SK-N-SH (cell line): ENCODE results near the gene LARP1. TPM values are rescaled to one million over a fixed set of nuclear protein-coding genes. Genes with fewer than 3 reads are reported as not detected.

Source experiments
- CTCF ChIA-PET: fragments of 300-600, 350-600 bp; formaldehyde crosslinking; extraction: SDS; loops from one replicate; lab custom pipeline; 2021; lab: Yijun Ruan, JAX
- POLR2A ChIA-PET: fragments of 350-600 bp; sonication (Branson Sonifier 250); formaldehyde crosslinking; extraction: SDS; loops from one replicate; lab custom pipeline; 2020; ENCODE audit warnings: antibody characterized with exemption, inconsistent platforms; lab: Yijun Ruan, JAX
- DNase-seq: peaks from one replicate; pipeline ENCODE4 v3.0.0; 2012
- H2AFZ ChIP-seq: fragments of 200-600 bp; sonication (generic); 2 replicates; pipeline ENCODE4 v1.8.1; 2016; ENCODE audit warnings: antibody characterized with exemption, mild to moderate bottlenecking, low read depth
- H3F3A ChIP-seq: fragments of 200-600 bp; sonication (generic); replicated peaks from 2 replicates; pipeline ENCODE3; 2016; ENCODE audit warnings: antibody characterized with exemption, mild to moderate bottlenecking; ENCODE audit not compliant: insufficient read depth
- H3K27ac ChIP-seq, 2 experiments: fragments of 200-500 bp in 1 of 2; fragments of 200-600 bp in 1 of 2; sonication (Bioruptor generic) in 1 of 2; sonication (generic), shearing (Covaris generic) in 1 of 2; 2 replicates each; pipeline versions ENCODE4 v1.5.1 to v1.6.1; 2014 to 2016; ENCODE audit warnings: low read depth in 2 of 2, inconsistent platforms in 1 of 2, low read length in 1 of 2, mild to moderate bottlenecking in 1 of 2, mixed read lengths in 1 of 2
- H3K27me3 ChIP-seq: fragments of 200-600 bp; sonication (generic), shearing (Covaris generic); 2 replicates; pipeline ENCODE4 v1.6.1; 2016; ENCODE audit warnings: mixed run types; ENCODE audit not compliant: insufficient read depth
- H3K36me3 ChIP-seq, 2 experiments: fragments of 200-500 bp in 1 of 2; fragments of 200-600 bp in 1 of 2; sonication (Bioruptor generic) in 1 of 2; sonication (generic) in 1 of 2; replicated peaks in 1 of 2; 2 replicates each; pipeline versions ENCODE3 to v1.5.1; 2014 to 2016; ENCODE audit warnings: low read length in 1 of 2, mild to moderate bottlenecking in 1 of 2; ENCODE audit not compliant: insufficient read depth in 2 of 2, control insufficient read depth in 1 of 2
- H3K4me1 ChIP-seq, 2 experiments: fragments of 200-500 bp in 1 of 2; fragments of 200-600 bp in 1 of 2; sonication (Bioruptor generic) in 1 of 2; sonication (generic), shearing (Covaris generic) in 1 of 2; 2 replicates each; pipeline versions ENCODE4 v1.5.1 to v1.6.1; 2014 to 2016; ENCODE audit warnings: low read depth in 1 of 2, low read length in 1 of 2, mixed run types in 1 of 2; ENCODE audit not compliant: insufficient read depth in 2 of 2, control insufficient read depth in 1 of 2
- H3K4me2 ChIP-seq: fragments of 200-600 bp; sonication (generic), shearing (Covaris generic); 2 replicates; pipeline ENCODE4 v1.6.1; 2017; ENCODE audit warnings: mixed run types
- H3K4me3 ChIP-seq, 2 experiments: fragments of 200-500 bp in 1 of 2; fragments of 200-600 bp in 1 of 2; sonication (Bioruptor generic) in 1 of 2; sonication (generic), shearing (Covaris generic) in 1 of 2; 2 replicates each; pipeline versions ENCODE4 v1.5.1 to v1.8.1; 2014 to 2016; ENCODE audit warnings: low read depth in 2 of 2, inconsistent platforms in 1 of 2, low read length in 1 of 2, mild to moderate bottlenecking in 1 of 2, mixed read lengths in 1 of 2, moderate library complexity in 1 of 2
- H3K79me2 ChIP-seq: fragments of 200-600 bp; sonication (generic); 2 replicates; pipeline ENCODE4 v1.8.1; 2017; ENCODE audit warnings: mild to moderate bottlenecking; ENCODE audit not compliant: insufficient read depth
- H3K9ac ChIP-seq: fragments of 200-600 bp; sonication (generic); 2 replicates; pipeline ENCODE4 v1.6.1; 2017; ENCODE audit warnings: mixed run types
- H3K9me2 ChIP-seq: fragments of 200-600 bp; sonication (generic); 2 replicates; pipeline ENCODE4 v1.6.1; 2017; ENCODE audit warnings: mixed run types
- H3K9me3 ChIP-seq: fragments of 200-600 bp; sonication (generic); 2 replicates; pipeline ENCODE4 v1.6.1; 2017; ENCODE audit warnings: mixed run types, mild to moderate bottlenecking, moderate library complexity
- H4K20me1 ChIP-seq: fragments of 200-600 bp; sonication (generic); 2 replicates; pipeline ENCODE4 v1.6.1; 2017; ENCODE audit warnings: mild to moderate bottlenecking, mixed run types; ENCODE audit not compliant: insufficient read depth
- CHD2 ChIP-seq: fragments of 150-350 bp; IDR thresholded peaks from 2 replicates; pipeline ENCODE4 v1.6.1; 2018; ENCODE audit warnings: low read length; ENCODE audit not compliant: partially characterized antibody
- CTCF ChIP-seq: fragments of 200-600 bp; sonication (generic); IDR thresholded peaks from 2 replicates; pipeline ENCODE4 v1.6.1; 2017; ENCODE audit warnings: antibody characterized with exemption, mild to moderate bottlenecking, moderate library complexity
- ELF1 ChIP-seq: IDR thresholded peaks from 2 replicates; pipeline ENCODE4 v1.4.0; 2012
- EP300 ChIP-seq, 2 experiments: IDR thresholded peaks; 2 replicates each; pipeline versions ENCODE4 v1.4.0 to v1.6.1; 2012; ENCODE audit warnings: borderline replicate concordance in 1 of 2, low read depth in 1 of 2, low read length in 1 of 2
- EZH2phosphoT487 ChIP-seq: fragments of 200-600 bp; sonication (generic); IDR thresholded peaks from 2 replicates; pipeline ENCODE4 v1.6.1; 2017; ENCODE audit warnings: low read depth, mixed run types, mild to moderate bottlenecking, antibody characterized with exemption, moderate library complexity, borderline replicate concordance
- FOSL2 ChIP-seq: IDR thresholded peaks from 2 replicates; pipeline ENCODE4 v1.4.0; 2012; ENCODE audit warnings: low read depth, mild to moderate bottlenecking, moderate library complexity, borderline replicate concordance
- FOXJ3 ChIP-seq: sonication (generic); formaldehyde crosslinking; IDR thresholded peaks from 2 replicates; pipeline ENCODE4 v1.5.1; 2020; ENCODE audit warnings: mild to moderate bottlenecking, missing genetic modification reagents
- GABPA ChIP-seq: IDR thresholded peaks from 2 replicates; pipeline ENCODE4 v1.4.0; 2012; ENCODE audit warnings: low read depth, mild to moderate bottlenecking
- PBX3 ChIP-seq: IDR thresholded peaks from 2 replicates; pipeline ENCODE4; 2012
- RCOR1 ChIP-seq: fragments of 150-350 bp; IDR thresholded peaks from 2 replicates; pipeline ENCODE4 v1.6.1; 2017; ENCODE audit warnings: antibody characterized with exemption, low read length
- SMC3 ChIP-seq: IDR thresholded peaks from 2 replicates; pipeline ENCODE4 v1.6.1; 2012; ENCODE audit warnings: low read depth, low read length, improper control_type of control experiment
- TCF12 ChIP-seq: IDR thresholded peaks from 2 replicates; pipeline ENCODE4 v1.4.0; 2012
- USF1 ChIP-seq: IDR thresholded peaks from 2 replicates; pipeline ENCODE4 v1.4.0; 2012; ENCODE audit warnings: low read depth, borderline replicate concordance
- YY1 ChIP-seq: IDR thresholded peaks from 2 replicates; pipeline ENCODE4 v1.4.0; 2012; ENCODE audit warnings: low read depth, mild to moderate bottlenecking
- ZBTB33 ChIP-seq: IDR thresholded peaks from 2 replicates; pipeline ENCODE4 v1.4.0; 2012; ENCODE audit warnings: low read depth, borderline replicate concordance
- WGBS: methylation state at CpG from one replicate; pipeline ENCODE4 v1.1.6; 2017; ENCODE audit warnings: low lambda C conversion rate; 5-methylcytosine and 5-hydroxymethylcytosine counted together
- polyA plus RNA-seq, 3 experiments: library from polyadenylated mRNA; depleted of rRNA; stranded (reverse); fragments of >200 nt; gene quantifications; 2 replicates each; pipeline ENCODE4 v1.2.3, GENCODE V29; 2012
- TF ChIP-seq, protein P1 (sequence below): IDR thresholded peaks from 2 replicates; pipeline ENCODE4 v1.4.0; 2012; ENCODE audit warnings: low read depth

Gene LARP1
- polyA plus RNA-seq, 1 of the 3 experiments (the other 2 are of a cell fraction): 57.4 TPM

GRCh38 chr5:154860765-154861164 is 105.6 kb downstream of the LARP1 start:
- Histone ChIP-seq H3K4me1 (peaks cover 14 to 17% of the 10 kb centered on the region in 2 experiments), H3K27ac (no peak overlapping the region), H3K36me3 (peaks cover 14 to 21% of the 10 kb centered on the region in 2 experiments), H3K4me2 (peak overlapping the region; percentile 99), H3K9me2 (no peaks in the 10 kb centered on the region), H3K27me3 (no peaks in the 10 kb centered on the region), H3K9ac (peak overlapping the region; percentile 98; the same call in 1 of the 2 replicates), H3F3A (peaks cover 16% of the 10 kb centered on the region), H3K4me3 (peak overlapping the region in 1 of 2 experiments; percentile 86; a peak in 2 of 4 replicates), H3K9me3 (no peaks in the 10 kb centered on the region), H2AFZ (no peak overlapping the region), H3K79me2 (peaks cover 74% of the 10 kb centered on the region), H4K20me1 (peaks cover 36% of the 10 kb centered on the region)
- ChIA-PET CTCF (no interaction called here), POLR2A (interaction anchor here (0.6 kb wide), 1 partner anchor 99 kb away, joined by 3 read pairs; no protein-coding TSS in a partner anchor)
- DNase-seq: no peak
- no peak for TF ChIP-seq EZH2phosphoT487
- TF ChIP-seq TCF12: no peak
- TF ChIP-seq CTCF: no peak
- TF ChIP-seq SMC3: no peak
- no peak for TF ChIP-seq GABPA
- WGBS: 90% methylated on average over 4 of the region's 4 CpGs

DNA sequence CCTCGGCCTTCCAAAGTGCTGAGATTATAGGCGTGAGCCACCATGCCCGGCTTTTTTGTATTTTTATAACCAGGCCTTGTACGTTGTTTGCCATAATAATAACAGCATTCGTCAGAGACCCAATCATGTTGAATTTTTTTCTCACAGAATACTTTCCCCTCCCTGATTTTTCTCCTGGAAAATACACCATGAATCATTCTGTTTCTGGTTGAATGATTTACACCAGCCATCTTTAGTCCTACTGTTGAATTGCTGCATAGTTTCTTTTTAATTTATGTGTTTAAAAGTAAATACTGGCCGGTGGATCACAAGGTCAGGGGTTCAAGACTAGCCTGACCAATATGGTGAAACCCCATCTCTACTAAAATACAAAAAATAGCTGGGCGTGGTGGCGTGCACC is 106.8 kb downstream of the LARP1 start:
- H3K79me2 ChIP-seq: peaks cover 85% of the 10 kb centered on the region
- CTCF ChIA-PET: no interaction called here
- H3F3A ChIP-seq: peaks cover 18% of the 10 kb centered on the region
- TF ChIP-seq ZBTB33: no peak
- TF ChIP-seq FOSL2: no peak
- TF ChIP-seq ELF1: no peak
- no peak for TF ChIP-seq CHD2
- TF ChIP-seq FOXJ3 (CRISPR knock-in tag): no peak
- TF ChIP-seq, protein P1, sequence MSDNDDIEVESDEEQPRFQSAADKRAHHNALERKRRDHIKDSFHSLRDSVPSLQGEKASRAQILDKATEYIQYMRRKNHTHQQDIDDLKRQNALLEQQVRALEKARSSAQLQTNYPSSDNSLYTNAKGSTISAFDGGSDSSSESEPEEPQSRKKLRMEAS: no peak
- TF ChIP-seq EP300 (IDR thresholded peaks at IDR 0.05; ENCODE audit: borderline replicate concordance in 1 of 2, low read depth in 1 of 2, low read length in 1 of 2): no peak
- TF ChIP-seq USF1: no peak
- TF ChIP-seq RCOR1: no peak
- no peak for TF ChIP-seq PBX3
- no peak for TF ChIP-seq YY1
- TF ChIP-seq, all 33 proteins: peak for 0
- H3K9me3 ChIP-seq: no peaks in the 10 kb centered on the region
- peaks cover 16 to 33% of the 10 kb centered on the region in 2 experiments for H3K36me3 ChIP-seq
- peaks cover 11% of the 10 kb centered on the region in 2 experiments for H3K4me1 ChIP-seq
- H3K9me2 ChIP-seq: no peaks in the 10 kb centered on the region
- H4K20me1 ChIP-seq: peaks cover 36% of the 10 kb centered on the region
- no peak overlapping the region for H3K4me2 ChIP-seq
- H3K9ac ChIP-seq: no peak overlapping the region
- no peaks in the 10 kb centered on the region for H3K27me3 ChIP-seq
- WGBS: 95% methylated on average over 8 of the region's 8 CpGs
- H2AFZ ChIP-seq: no peak overlapping the region
- POLR2A ChIA-PET: no interaction called here
- no peak overlapping the region for H3K27ac ChIP-seq
- DNase-seq: no peak
- no peak overlapping the region for H3K4me3 ChIP-seq
